WERI-Rb-1 (cell line): Measurements from ENCODE around the gene NOX3.

ENCODE experiments used
- DNase-seq: peaks from one replicate; pipeline ENCODE4 v3.0.0-alpha.2; 2020
- H3K27ac ChIP-seq: fragments of 250-450 bp; sonication (Bioruptor Pico); 2 replicates; pipeline ENCODE4 v1.5.1; 2020; ENCODE audit warnings: mild to moderate bottlenecking, moderate library complexity
- H3K27me3 ChIP-seq: fragments of 250-450 bp; sonication (Bioruptor Pico); 2 replicates; pipeline ENCODE4 v1.5.1; 2021; ENCODE audit warnings: mild to moderate bottlenecking, low read depth, moderate library complexity; ENCODE audit not compliant: insufficient read depth, severe bottlenecking
- H3K36me3 ChIP-seq: fragments of 250-450 bp; sonication (Bioruptor Pico); 2 replicates; pipeline ENCODE4 v1.5.1; 2020; ENCODE audit warnings: mild to moderate bottlenecking, moderate library complexity
- H3K4me3 ChIP-seq: 2 replicates; pipeline ENCODE4 v1.5.1; 2011; ENCODE audit warnings: low read depth, mild to moderate bottlenecking, control low read depth, low read length
- H3K9me3 ChIP-seq: fragments of 250-450 bp; sonication (Bioruptor Pico); 2 replicates; pipeline ENCODE4 v1.5.1; 2021; ENCODE audit warnings: mild to moderate bottlenecking, moderate library complexity; ENCODE audit not compliant: severe bottlenecking
- TF ChIP-seq, protein P1 (sequence below): IDR thresholded peaks from 2 replicates; pipeline ENCODE4 v1.5.1; 2011; ENCODE audit warnings: low read depth, mild to moderate bottlenecking, control low read depth, inconsistent platforms, low read length

The NOX3 gene

DNA sequence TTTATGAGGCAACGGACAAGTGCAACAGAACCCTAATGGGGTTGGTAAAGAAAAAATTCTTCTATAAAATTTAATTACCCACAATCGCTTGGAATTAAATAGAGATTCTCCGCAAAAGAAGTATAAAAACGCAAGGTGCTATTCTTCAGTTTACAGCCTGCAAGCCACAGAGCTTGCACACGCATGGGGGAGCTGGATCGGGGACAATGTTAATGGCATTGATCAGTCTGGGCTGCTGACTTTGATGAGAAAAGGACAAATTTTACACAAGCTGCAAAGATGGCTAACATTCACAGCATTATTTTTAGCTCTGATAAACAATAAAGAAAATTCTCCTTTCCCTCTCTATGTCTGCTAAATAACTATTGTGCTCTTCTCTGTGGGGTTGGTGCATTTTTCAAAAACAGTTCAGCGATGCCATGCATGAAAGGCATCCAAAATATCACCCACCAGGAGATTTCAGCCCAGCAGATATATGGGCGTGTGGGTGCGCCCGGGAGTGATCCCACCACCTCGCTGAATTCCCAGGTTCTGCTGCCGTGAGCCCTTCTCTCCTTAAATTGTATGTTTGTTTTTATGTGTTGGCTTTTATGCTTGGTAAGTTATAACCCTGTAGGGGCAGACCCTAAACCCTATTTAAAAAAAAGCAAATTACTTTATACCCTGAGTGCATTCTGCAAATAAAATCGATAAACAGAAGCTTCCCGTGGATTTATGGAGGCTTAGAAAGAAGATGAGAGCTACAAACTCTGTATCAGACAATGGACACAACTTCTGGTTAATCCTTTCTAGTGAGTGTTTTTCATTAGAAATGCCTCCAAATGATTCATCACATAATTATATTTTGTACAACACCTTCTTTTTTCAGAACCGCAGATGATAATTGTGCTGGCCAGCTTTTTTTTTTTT lies 55.6 kb downstream of the NOX3 start:
- Histone ChIP-seq H3K4me3 (peak overlapping the region; percentile 32), H3K9me3 (no peaks in the 10 kb centered on the region), H3K27me3 (no peaks in the 10 kb centered on the region), H3K36me3 (no peaks in the 10 kb centered on the region), H3K27ac (no peak overlapping the region)
- TF ChIP-seq, protein P1, sequence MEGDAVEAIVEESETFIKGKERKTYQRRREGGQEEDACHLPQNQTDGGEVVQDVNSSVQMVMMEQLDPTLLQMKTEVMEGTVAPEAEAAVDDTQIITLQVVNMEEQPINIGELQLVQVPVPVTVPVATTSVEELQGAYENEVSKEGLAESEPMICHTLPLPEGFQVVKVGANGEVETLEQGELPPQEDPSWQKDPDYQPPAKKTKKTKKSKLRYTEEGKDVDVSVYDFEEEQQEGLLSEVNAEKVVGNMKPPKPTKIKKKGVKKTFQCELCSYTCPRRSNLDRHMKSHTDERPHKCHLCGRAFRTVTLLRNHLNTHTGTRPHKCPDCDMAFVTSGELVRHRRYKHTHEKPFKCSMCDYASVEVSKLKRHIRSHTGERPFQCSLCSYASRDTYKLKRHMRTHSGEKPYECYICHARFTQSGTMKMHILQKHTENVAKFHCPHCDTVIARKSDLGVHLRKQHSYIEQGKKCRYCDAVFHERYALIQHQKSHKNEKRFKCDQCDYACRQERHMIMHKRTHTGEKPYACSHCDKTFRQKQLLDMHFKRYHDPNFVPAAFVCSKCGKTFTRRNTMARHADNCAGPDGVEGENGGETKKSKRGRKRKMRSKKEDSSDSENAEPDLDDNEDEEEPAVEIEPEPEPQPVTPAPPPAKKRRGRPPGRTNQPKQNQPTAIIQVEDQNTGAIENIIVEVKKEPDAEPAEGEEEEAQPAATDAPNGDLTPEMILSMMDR: no peak
- DNase-seq: no peak

DNA sequence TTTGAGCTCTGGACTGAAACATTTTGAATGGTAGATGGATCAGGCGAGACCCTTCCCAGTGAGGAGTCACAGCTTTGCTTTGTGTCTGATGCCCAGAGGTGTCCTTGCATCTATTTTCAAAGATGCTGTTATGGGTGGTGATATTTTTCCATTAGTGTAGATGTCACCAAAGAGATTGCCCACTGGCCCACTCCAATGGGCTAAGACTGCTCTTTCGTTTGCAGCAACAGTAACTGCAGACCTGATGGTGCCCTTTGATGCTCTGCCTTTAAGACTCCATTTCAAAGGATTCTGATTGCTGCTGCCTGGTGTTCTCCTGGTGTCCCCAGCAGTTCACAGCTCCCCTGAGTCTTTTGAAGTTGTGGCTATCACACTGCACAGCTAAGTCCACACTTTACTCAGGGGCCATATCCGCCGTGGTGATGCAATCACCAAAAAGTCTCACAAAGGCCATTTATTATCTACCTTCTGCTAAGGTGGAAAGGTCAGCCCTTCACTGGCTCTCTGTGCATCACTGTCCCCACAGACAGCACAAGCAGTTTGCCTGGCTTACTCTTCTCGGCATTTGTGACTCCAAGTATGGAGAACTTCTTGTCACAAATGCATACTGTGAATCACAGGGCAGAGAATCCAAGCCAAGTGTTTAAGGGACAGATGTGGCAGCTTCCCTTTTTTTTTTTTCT lies 56.4 kb downstream of the NOX3 start:
- no peaks in the 10 kb centered on the region for H3K27me3 ChIP-seq
- DNase-seq: no peak
- no peak overlapping the region for H3K4me3 ChIP-seq
- TF ChIP-seq, protein P1: no peak
- no peak overlapping the region for H3K27ac ChIP-seq
- no peaks in the 10 kb centered on the region for H3K9me3 ChIP-seq
- no peaks in the 10 kb centered on the region for H3K36me3 ChIP-seq

DNA sequence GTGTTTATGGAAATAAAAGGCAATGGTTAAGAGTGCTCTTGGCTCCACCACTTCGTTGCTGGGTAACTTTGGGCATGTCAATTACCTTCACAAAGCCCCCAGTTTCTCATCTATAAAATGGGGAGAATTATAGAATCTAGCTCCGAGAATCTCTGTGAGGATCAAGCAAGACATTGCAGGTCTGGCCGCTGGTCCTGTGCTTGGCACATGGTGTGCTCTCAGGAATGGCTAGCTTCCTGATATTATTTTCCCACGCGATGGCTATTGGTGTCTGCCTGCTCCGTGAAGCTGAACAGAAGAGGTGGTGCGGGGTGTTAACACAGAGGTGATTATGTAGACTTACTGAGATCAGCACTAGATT lies 57.0 kb downstream of the NOX3 start:
- DNase-seq: no peak
- TF ChIP-seq, protein P1: no peak
- Histone ChIP-seq H3K4me3 (no peak overlapping the region), H3K9me3 (no peaks in the 10 kb centered on the region), H3K27ac (no peak overlapping the region), H3K27me3 (no peaks in the 10 kb centered on the region), H3K36me3 (no peaks in the 10 kb centered on the region)

DNA sequence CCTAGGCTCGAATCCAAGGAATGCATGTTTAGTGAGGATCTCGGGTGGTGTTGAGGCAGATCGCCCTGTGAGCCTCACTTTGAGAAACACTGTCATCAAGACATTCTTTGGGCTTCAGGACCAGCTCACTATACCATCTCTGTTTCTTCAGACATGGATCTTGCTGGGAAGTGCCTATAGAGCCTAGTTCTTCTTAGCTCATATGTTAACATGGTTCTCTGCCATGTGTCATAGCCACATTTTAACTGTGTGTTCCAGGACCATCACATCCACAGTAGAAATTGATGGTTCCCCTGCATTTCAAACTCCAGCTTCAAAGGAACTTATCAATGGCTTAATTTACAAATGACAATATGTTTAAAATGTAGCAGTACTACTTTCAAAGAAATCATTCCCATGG lies 57.4 kb downstream of the NOX3 start:
- no peaks in the 10 kb centered on the region for H3K36me3 ChIP-seq
- no peak overlapping the region for H3K4me3 ChIP-seq
- no peaks in the 10 kb centered on the region for H3K9me3 ChIP-seq
- no peak overlapping the region for H3K27ac ChIP-seq
- no peaks in the 10 kb centered on the region for H3K27me3 ChIP-seq
- DNase-seq: no peak
- TF ChIP-seq, protein P1: no peak

DNA sequence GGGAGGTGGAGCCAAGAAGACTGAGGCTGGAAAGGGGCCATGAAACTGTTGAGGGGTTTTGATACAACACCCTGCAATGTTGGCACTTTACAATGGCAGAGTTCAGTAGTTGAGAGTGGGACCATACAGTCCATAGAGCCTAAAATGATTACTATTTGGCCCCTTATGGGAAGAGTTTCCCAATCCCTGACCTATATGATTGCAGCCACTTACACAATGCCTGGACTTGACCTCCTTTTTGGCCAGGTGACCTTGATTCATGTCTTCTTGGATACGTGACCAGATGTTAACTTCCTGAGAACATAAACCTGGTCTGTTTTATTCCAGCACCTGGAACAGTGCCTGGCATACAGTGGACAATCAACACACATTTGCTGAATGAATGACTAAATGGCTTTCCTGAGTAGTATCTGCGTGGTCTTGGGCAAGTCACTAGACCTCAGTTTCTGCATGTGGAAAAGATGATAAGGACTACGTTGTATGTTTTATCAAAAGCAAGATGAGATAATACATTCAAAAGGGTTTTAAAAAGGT lies 58.4 kb downstream of the NOX3 start:
- TF ChIP-seq, protein P1: no peak
- Histone ChIP-seq H3K27me3 (no peaks in the 10 kb centered on the region), H3K9me3 (no peaks in the 10 kb centered on the region), H3K4me3 (no peak overlapping the region), H3K27ac (no peak overlapping the region), H3K36me3 (no peaks in the 10 kb centered on the region)
- no peak for DNase-seq
